Mucosa of descending colon (tissue), 3 donors: Measurements from ENCODE around the gene PLVAP. TPM values are rescaled to one million over a fixed set of nuclear protein-coding genes. Genes with fewer than 3 reads are reported as not detected.

Experiments used
- ATAC-seq: fragments of 200-7000 bp; cut with Tn5 transposase; one replicate; pipeline ENCODE4 v1.9.1; 2020; ENCODE audit warnings: mild to moderate bottlenecking, moderate library complexity
- DNase-seq, 3 donors: peaks; one replicate each; pipeline ENCODE4 v3.0.0-alpha.2; 2020
- H3K36me3 ChIP-seq: fragments of 200-600 bp; one replicate; pipeline ENCODE4 v1.8.0; 2021; ENCODE audit warnings: low read depth, mild to moderate bottlenecking
- H3K4me1 ChIP-seq: fragments of 200-600 bp; one replicate; pipeline ENCODE4 v1.8.0; 2021; ENCODE audit warnings: low read depth, mild to moderate bottlenecking
- H3K4me3 ChIP-seq: fragments of 200-600 bp; one replicate; pipeline ENCODE4 v1.8.0; 2021; ENCODE audit warnings: mild to moderate bottlenecking
- H3K9me3 ChIP-seq: fragments of 200-600 bp; one replicate; pipeline ENCODE4 v1.8.0; 2021; ENCODE audit warnings: mild to moderate bottlenecking
- intact Hi-C, 2 donors: fragments of 100-400 bp; cut with DNase I in 1 of 2; cut with micrococcal nuclease in 1 of 2; formaldehyde crosslinking; loops; one replicate each; pipeline versions ENCODE4 v1.11.0 to v1.11.1; 2022; cut with DNase I, micrococcal nuclease
- long read RNA-seq, 2 donors: library from polyadenylated mRNA; unstranded; transcript quantifications; one replicate each; pipeline ENCODE4 v2.0.0, GENCODE V29; 2019 to 2021
- total RNA-seq, 3 donors: library from RNA; stranded (reverse); fragmentation: NEBNext Ultra II Directional in 2 of 3; extraction: Animal tissue kit (Norgen Biotek cat#: 25700) in 2 of 3; gene quantifications; one replicate each; pipeline versions ENCODE4 v1.2.1 to v1.2.4, GENCODE V29; 2021 to 2023
- TF ChIP-seq, protein P1 (sequence below): fragments of 200-600 bp; IDR thresholded peaks from one replicate; pipeline ENCODE4 v1.8.0; 2022; ENCODE audit warnings: antibody characterized with exemption, mild to moderate bottlenecking
- donor health status: DM: no; HTN: no; CAD: no; lungs with moderate emphysema.
- donor health status: DM: no; HTN: no; CAD: no.
- donor health status: DM: no; HTN: yes; CAD: no.

The PLVAP gene, protein sequence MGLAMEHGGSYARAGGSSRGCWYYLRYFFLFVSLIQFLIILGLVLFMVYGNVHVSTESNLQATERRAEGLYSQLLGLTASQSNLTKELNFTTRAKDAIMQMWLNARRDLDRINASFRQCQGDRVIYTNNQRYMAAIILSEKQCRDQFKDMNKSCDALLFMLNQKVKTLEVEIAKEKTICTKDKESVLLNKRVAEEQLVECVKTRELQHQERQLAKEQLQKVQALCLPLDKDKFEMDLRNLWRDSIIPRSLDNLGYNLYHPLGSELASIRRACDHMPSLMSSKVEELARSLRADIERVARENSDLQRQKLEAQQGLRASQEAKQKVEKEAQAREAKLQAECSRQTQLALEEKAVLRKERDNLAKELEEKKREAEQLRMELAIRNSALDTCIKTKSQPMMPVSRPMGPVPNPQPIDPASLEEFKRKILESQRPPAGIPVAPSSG
- total RNA-seq = 10 to 100 TPM; 22.2 to 42.2 (median 32.8) TPM
- long read RNA-seq, donor 1, transcript PLVAP-201 (6 exons, 2,305 nt) = major isoform, 50 of 56 reads
- long read RNA-seq, donor 1, partial matches to known transcripts = 3 of 56 reads
- long read RNA-seq, donor 1, other reads (novel, unspliced or antisense) = 3 of 56 reads
- long read RNA-seq, donor 2, transcript PLVAP-201 (6 exons, 2,305 nt) = major isoform, 11 of 14 reads
- long read RNA-seq, donor 2, partial matches to known transcripts = 1 of 14 reads
- long read RNA-seq, donor 2, other reads (novel, unspliced or antisense) = 2 of 14 reads

DNA sequence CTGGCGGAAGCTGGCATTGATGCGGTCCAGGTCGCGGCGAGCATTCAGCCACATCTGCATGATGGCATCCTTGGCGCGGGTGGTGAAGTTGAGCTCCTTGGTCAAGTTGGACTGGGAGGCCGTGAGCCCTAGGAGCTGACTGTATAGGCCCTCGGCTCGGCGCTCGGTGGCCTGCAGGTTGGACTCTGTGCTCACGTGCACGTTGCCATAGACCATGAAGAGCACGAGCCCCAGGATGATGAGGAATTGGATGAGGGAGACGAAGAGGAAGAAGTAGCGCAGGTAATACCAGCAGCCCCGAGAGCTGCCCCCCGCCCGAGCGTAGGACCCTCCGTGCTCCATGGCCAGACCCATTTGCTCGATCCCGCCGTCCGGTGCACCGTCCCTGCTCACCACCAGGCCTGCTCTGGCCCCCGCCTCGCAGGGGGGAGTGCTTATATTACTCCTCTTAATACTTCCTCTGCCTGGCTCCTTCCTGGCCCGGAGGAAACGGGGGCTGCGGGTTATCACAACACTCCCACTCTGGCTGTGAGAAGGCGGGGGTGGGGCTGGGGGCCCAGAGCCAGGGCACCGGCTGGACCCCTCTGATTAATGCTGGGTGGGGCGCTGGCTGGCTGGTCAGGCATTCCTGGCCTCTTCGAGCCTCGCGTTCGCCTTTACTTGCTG lies at the start of gene PLVAP:
PLVAP (minus strand) TSS at position 408 of the 666 bp plus-strand sequence; CDS start at position 354, 54 bp downstream.
- intact Hi-C loops = no loop called here
- ATAC-seq (no peak), DNase-seq (no peak)
- TF ChIP-seq, protein P1, sequence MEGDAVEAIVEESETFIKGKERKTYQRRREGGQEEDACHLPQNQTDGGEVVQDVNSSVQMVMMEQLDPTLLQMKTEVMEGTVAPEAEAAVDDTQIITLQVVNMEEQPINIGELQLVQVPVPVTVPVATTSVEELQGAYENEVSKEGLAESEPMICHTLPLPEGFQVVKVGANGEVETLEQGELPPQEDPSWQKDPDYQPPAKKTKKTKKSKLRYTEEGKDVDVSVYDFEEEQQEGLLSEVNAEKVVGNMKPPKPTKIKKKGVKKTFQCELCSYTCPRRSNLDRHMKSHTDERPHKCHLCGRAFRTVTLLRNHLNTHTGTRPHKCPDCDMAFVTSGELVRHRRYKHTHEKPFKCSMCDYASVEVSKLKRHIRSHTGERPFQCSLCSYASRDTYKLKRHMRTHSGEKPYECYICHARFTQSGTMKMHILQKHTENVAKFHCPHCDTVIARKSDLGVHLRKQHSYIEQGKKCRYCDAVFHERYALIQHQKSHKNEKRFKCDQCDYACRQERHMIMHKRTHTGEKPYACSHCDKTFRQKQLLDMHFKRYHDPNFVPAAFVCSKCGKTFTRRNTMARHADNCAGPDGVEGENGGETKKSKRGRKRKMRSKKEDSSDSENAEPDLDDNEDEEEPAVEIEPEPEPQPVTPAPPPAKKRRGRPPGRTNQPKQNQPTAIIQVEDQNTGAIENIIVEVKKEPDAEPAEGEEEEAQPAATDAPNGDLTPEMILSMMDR = no peak
- Histone ChIP-seq H3K4me1 (no peaks in the 10 kb centered on the region), H3K36me3 (no peaks in the 10 kb centered on the region), H3K9me3 (no peaks in the 10 kb centered on the region), H3K4me3 (no peak within 1 kb of the TSS)

DNA sequence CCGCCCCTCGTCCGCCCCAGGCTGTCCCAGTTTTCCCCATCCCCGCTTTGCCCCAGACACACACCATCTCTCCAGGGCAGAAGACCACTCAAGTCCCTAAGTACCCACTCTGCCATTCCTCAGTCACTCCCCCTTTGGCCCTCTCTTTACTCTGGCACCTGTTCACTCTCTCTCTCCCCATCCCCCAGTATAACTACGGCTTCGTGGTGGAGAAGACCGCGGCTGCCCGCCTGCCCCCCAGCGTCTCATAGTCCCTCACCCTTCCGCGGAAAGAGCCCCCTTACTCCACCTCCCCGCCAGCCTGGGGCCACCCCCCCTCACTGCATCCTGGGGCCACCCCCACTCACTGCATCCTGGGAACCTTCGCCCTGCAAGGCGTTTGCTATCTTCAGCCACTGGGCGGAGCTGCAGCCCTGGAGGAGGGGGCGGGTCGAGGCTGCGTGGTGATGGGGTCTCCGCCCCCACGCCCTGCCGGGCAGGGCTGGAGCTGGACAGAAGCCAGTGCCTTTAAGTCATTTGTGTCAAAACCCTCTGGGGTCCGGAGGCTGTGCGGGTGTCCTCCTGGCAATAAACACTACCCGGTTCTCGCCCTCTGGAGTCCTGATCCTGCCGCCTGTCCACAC lies 47.7 kb upstream of the PLVAP start:
- ATAC-seq = peak; percentile 24
- Histone ChIP-seq H3K9me3 (no peaks in the 10 kb centered on the region), H3K36me3 (no peaks in the 10 kb centered on the region), H3K4me1 (peaks cover 5% of the 10 kb centered on the region), H3K4me3 (no peak overlapping the region)
- TF ChIP-seq, protein P1 = no peak
- intact Hi-C loops = no loop called here
- DNase-seq = peak in 1 of 3 donors; percentile 31

DNA sequence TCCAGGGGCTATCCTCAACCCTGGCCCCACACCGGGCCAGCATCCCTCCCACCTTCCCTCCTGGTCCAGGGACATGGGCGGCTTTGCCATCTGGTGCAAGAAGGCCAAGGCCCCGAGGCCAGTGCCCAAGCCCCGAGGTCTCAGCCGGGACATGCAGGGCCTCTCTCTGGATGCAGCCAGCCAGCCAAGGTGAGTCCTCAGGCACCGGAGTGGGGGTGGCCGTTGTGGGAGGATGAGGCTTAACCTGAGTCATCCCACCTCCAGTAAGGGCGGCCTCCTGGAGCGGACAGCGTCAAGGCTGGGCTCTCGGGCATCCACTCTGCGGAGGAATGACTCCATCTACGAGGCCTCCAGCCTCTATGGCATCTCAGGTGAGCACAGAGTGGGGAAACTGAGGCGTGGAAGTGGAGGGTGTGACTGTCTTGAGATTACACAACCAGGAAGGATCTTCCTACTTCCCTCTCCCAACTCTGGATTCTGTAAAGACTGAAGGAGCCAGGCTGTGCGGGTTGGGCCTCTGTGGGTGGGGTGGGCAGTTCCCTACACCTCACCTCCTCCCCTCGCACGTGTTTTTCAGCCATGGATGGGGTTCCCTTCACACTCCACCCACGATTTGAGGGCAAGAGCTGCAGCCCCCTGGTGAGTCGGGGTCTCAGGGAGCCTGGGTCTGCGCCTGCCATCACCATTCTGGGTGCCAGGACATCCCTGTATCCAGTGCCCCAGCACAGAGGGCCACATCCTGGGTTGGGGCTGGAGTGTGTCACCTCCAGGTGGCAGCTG lies 46.5 kb upstream of the PLVAP start:
- Histone ChIP-seq H3K4me1 (peaks cover 11% of the 10 kb centered on the region), H3K9me3 (no peaks in the 10 kb centered on the region), H3K4me3 (no peak overlapping the region), H3K36me3 (no peaks in the 10 kb centered on the region)
- TF ChIP-seq, protein P1 = no peak
- intact Hi-C loops = no loop called here
- no peak for ATAC-seq
- no peak for DNase-seq

- TF ChIP-seq, protein P1 = no peak
- intact Hi-C loops = no loop called here
- H3K9me3 ChIP-seq = no peaks in the 10 kb centered on the region
These were observed 44.8 kb upstream of the PLVAP start for GRCh38 chr19:17421942-17422341.

GRCh38 chr19:17420475-17420924 lies 43.4 kb upstream of the PLVAP start:
- Histone ChIP-seq H3K4me1 (peaks cover 11% of the 10 kb centered on the region), H3K4me3 (peak overlapping the region; percentile 65), H3K9me3 (no peaks in the 10 kb centered on the region), H3K36me3 (no peaks in the 10 kb centered on the region)
- DNase-seq (peak; percentile 39 to 69 (median 66)), ATAC-seq (peak; percentile 43)
- TF ChIP-seq, protein P1 = no peak
- intact Hi-C loops = no loop called here

More at GRCh38 chr19:17421942-17422341, 44.8 kb upstream of the PLVAP start:
- H3K4me3 ChIP-seq = no peak overlapping the region
- DNase-seq (no peak), ATAC-seq (no peak)
- H3K36me3 ChIP-seq = no peaks in the 10 kb centered on the region
- H3K4me1 ChIP-seq = peaks cover 11% of the 10 kb centered on the region
